ENCODE results near the gene UCHL3. TPM values are rescaled to one million over a fixed set of nuclear protein-coding genes. Genes with fewer than 3 reads are reported as not detected.

UCHL3 gene
- total and polyA plus RNA-seq, 9 of the 15 experiments (the other 6 are each of a cell fraction or from before 2014, with no cell fraction given): 42.2 to 112 (median 85.4) TPM

- CTCF ChIA-PET (ENCODE audit: low intra/inter-chr PET ratio): no interaction called here
Measured at GRCh38 chr13:75643693-75644092, 94.1 kb downstream of the UCHL3 start.

More at GRCh38 chr13:75643693-75644092, 94.1 kb downstream of the UCHL3 start:
- in situ Hi-C loops (cut with MboI) (no loop called here), intact Hi-C loops (cut with micrococcal nuclease) (no loop called here)
- ATAC-seq (no peak), DNase-seq (ENCODE audit: extremely low read depth in 1 of 4, low spot score in 3 of 4) (no peak), FAIRE-seq (no peak)
- Histone ChIP-seq H3K27me3 (ENCODE audit: control insufficient read depth in 2 of 2, insufficient read depth in 2 of 2, low read length in 2 of 2) (no peaks in the 10 kb centered on the region), H3K36me3 (ENCODE audit: control insufficient read depth, insufficient read depth, low read length) (no peaks in the 10 kb centered on the region), H3K4me1 (replicated peaks in 1 of 2; ENCODE audit: control insufficient read depth in 2 of 2, insufficient read depth in 2 of 2, low read length in 2 of 2) (no peaks in the 10 kb centered on the region), H3K9me3 (replicated peaks; ENCODE audit: control insufficient read depth, insufficient read depth, low read depth, low read length) (no peaks in the 10 kb centered on the region), H2AFZ (ENCODE audit: low read depth, low read length) (no peak overlapping the region), H3K27ac (ENCODE audit: extremely low read depth, low read depth, low read length) (no peak overlapping the region), H3K9me1 (ENCODE audit: control insufficient read depth, insufficient read depth, low read length) (no peaks in the 10 kb centered on the region), H3K4me2 (ENCODE audit: insufficient read depth, low read length) (no peak overlapping the region), H3K79me2 (ENCODE audit: control insufficient read depth, insufficient read depth, low read length) (no peaks in the 10 kb centered on the region), H3K4me3 (no peak overlapping the region), H3K9ac (ENCODE audit: insufficient read depth in 1 of 2, low read depth in 2 of 2, low read length in 2 of 2) (no peak overlapping the region), H4K20me1 (replicated peaks; ENCODE audit: control insufficient read depth, insufficient read depth, low read length) (no peaks in the 10 kb centered on the region)
- no peak for TF ChIP-seq ZNF592 (IDR thresholded peaks at IDR 0.05)
- POLR2A ChIA-PET: no interaction called here
- BruUV-seq (replicated peaks): no TSS peak

Data from K562 (cell line).